ENCODE results near the gene LRRC4C.

The LRRC4C gene

GRCh38 chr11:41351825-41352224 lies 107.6 kb downstream of the LRRC4C start:
- no peak for TF ChIP-seq CEBPB (IDR thresholded peaks at IDR 0.05)
- TF ChIP-seq MAX (IDR thresholded peaks at IDR 0.05) = no peak
- no peak for TF ChIP-seq TAF1 (IDR thresholded peaks at IDR 0.05; ENCODE audit: low read depth)
- no peak for TF ChIP-seq FOXM1 (IDR thresholded peaks at IDR 0.05; ENCODE audit: borderline replicate concordance, low read depth)
- TF ChIP-seq RAD21 (IDR thresholded peaks at IDR 0.05; ENCODE audit: low read depth) = no peak
- no peak for TF ChIP-seq USF1 (IDR thresholded peaks at IDR 0.05)
- TF ChIP-seq ZBTB7A (IDR thresholded peaks at IDR 0.05; ENCODE audit: low read depth) = no peak
- TF ChIP-seq EGR1 (IDR thresholded peaks at IDR 0.05) = no peak
- no peak for TF ChIP-seq TEAD4 (IDR thresholded peaks at IDR 0.05)
- TF ChIP-seq NFIC (IDR thresholded peaks at IDR 0.05) = no peak
- TF ChIP-seq REST (IDR thresholded peaks at IDR 0.05; ENCODE audit: low read depth) = no peak
- no peak for TF ChIP-seq CREB1 (IDR thresholded peaks at IDR 0.05; ENCODE audit: low read depth)
- TF ChIP-seq YY1 (IDR thresholded peaks at IDR 0.05; ENCODE audit: low read depth) = no peak

GRCh38 chr11:41346042-41346441 lies 113.4 kb downstream of the LRRC4C start:
- TF ChIP-seq NFIC (IDR thresholded peaks at IDR 0.05) = no peak
- no peak for TF ChIP-seq CEBPB (IDR thresholded peaks at IDR 0.05)
- no peak for TF ChIP-seq ZBTB7A (IDR thresholded peaks at IDR 0.05; ENCODE audit: low read depth)
- no peak for TF ChIP-seq TEAD4 (IDR thresholded peaks at IDR 0.05)
- no peak for TF ChIP-seq EP300 (IDR thresholded peaks at IDR 0.05; ENCODE audit: borderline replicate concordance)
- no peak for TF ChIP-seq MAX (IDR thresholded peaks at IDR 0.05)
- no peak for TF ChIP-seq USF1 (IDR thresholded peaks at IDR 0.05)
- no peak for TF ChIP-seq FOXM1 (IDR thresholded peaks at IDR 0.05; ENCODE audit: borderline replicate concordance, low read depth)
- no peak for TF ChIP-seq YY1 (IDR thresholded peaks at IDR 0.05; ENCODE audit: low read depth)

- TF ChIP-seq CREB1 (IDR thresholded peaks at IDR 0.05; ENCODE audit: low read depth) (no peak), TAF1 (IDR thresholded peaks at IDR 0.05; ENCODE audit: low read depth) (no peak)
These were observed 125.2 kb downstream of the LRRC4C start for GRCh38 chr11:41334007-41334933.

- TF ChIP-seq EGR1 (IDR thresholded peaks at IDR 0.05) (no peak), RAD21 (IDR thresholded peaks at IDR 0.05; ENCODE audit: low read depth) (no peak), CEBPB (IDR thresholded peaks at IDR 0.05) (no peak), TCF12 (IDR thresholded peaks at IDR 0.05; ENCODE audit: low read depth) (no peak), EP300 (IDR thresholded peaks at IDR 0.05; ENCODE audit: borderline replicate concordance) (no peak), NFIC (IDR thresholded peaks at IDR 0.05) (no peak), TAF1 (IDR thresholded peaks at IDR 0.05; ENCODE audit: low read depth) (no peak), FOXM1 (IDR thresholded peaks at IDR 0.05; ENCODE audit: borderline replicate concordance, low read depth) (no peak), USF1 (IDR thresholded peaks at IDR 0.05) (no peak), YY1 (IDR thresholded peaks at IDR 0.05; ENCODE audit: low read depth) (no peak), ZBTB7A (IDR thresholded peaks at IDR 0.05; ENCODE audit: low read depth) (no peak), TEAD4 (IDR thresholded peaks at IDR 0.05) (no peak), CREB1 (IDR thresholded peaks at IDR 0.05; ENCODE audit: low read depth) (no peak), REST (IDR thresholded peaks at IDR 0.05; ENCODE audit: low read depth) (no peak), MAX (IDR thresholded peaks at IDR 0.05) (no peak)
These were observed 126.1 kb downstream of the LRRC4C start for GRCh38 chr11:41333357-41333756.

- TF ChIP-seq YY1 (IDR thresholded peaks at IDR 0.05; ENCODE audit: low read depth) (no peak), ZBTB7A (IDR thresholded peaks at IDR 0.05; ENCODE audit: low read depth) (no peak), USF1 (IDR thresholded peaks at IDR 0.05) (no peak), EGR1 (IDR thresholded peaks at IDR 0.05) (no peak), TCF12 (IDR thresholded peaks at IDR 0.05; ENCODE audit: low read depth) (no peak), NFIC (IDR thresholded peaks at IDR 0.05) (no peak), FOXM1 (IDR thresholded peaks at IDR 0.05; ENCODE audit: borderline replicate concordance, low read depth) (no peak), RAD21 (IDR thresholded peaks at IDR 0.05; ENCODE audit: low read depth) (no peak), TEAD4 (IDR thresholded peaks at IDR 0.05) (no peak), EP300 (IDR thresholded peaks at IDR 0.05; ENCODE audit: borderline replicate concordance) (no peak), CREB1 (IDR thresholded peaks at IDR 0.05; ENCODE audit: low read depth) (no peak), CEBPB (IDR thresholded peaks at IDR 0.05) (no peak), REST (IDR thresholded peaks at IDR 0.05; ENCODE audit: low read depth) (no peak), MAX (IDR thresholded peaks at IDR 0.05) (no peak), TAF1 (IDR thresholded peaks at IDR 0.05; ENCODE audit: low read depth) (no peak)
These were observed 131.1 kb downstream of the LRRC4C start for GRCh38 chr11:41328324-41328723.
